IPS DF 4.7 (cell line): ENCODE measurements around the gene CCNY.
"Not testable (repeated sequence)": the region's sequence is repeated elsewhere in the genome, so short reads cannot be mapped to it uniquely, and the experiment has no call there.

ENCODE experiments used
- DNase-seq: peaks from one replicate; pipeline ENCODE4 v3.0.0-alpha.2; 2013; ENCODE audit warnings: low spot score; ENCODE audit errors: extremely low read depth

Gene CCNY

DNA sequence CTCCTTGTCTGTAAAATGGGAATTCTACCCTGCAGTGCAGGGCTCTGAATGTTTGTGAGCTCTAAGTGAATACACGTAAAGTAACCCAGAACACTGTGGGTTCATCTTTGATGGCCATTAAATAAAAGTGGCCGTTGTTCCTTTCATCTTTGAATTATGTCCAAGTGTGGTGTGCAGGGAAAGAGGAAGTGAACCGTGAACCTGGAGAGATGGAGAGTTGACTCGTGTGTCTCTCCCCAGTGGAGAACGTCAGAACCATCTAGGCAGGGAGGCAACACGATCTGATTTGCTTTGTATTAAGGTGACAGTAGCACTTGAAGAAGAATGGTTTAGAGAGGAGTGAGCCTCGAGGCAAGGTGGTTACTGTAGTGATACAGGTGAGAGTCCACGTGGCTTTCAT, 175.3 kb downstream of the CCNY start:
- DNase-seq = no peak

DNA sequence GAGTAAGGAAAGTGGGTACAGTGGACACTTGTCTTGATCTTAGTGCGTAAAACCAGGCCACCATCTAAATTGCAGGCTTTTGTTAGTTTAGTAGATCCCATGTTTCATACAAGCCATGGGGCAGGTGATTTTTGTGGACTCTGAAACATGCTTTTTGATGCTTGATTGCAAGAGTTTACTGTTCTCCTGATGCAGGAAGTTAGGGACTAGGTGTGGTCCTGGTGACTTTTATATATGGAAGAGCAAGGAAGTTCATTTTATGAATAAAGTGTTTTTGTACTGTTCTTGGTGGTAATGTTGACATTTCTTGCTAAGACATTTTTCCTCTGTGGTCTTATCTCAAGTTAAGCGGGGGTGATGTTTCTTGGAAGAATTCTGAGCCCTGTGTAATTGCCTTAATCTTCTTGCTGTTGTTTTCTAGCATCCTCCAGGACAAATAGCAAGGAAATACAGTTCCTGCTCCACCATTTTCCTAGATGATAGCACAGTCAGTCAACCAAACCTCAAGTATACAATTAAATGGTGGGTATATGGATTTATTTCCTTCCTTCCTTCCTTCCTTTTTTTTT, 179.9 kb downstream of the CCNY start:
- DNase-seq = no peak

DNA sequence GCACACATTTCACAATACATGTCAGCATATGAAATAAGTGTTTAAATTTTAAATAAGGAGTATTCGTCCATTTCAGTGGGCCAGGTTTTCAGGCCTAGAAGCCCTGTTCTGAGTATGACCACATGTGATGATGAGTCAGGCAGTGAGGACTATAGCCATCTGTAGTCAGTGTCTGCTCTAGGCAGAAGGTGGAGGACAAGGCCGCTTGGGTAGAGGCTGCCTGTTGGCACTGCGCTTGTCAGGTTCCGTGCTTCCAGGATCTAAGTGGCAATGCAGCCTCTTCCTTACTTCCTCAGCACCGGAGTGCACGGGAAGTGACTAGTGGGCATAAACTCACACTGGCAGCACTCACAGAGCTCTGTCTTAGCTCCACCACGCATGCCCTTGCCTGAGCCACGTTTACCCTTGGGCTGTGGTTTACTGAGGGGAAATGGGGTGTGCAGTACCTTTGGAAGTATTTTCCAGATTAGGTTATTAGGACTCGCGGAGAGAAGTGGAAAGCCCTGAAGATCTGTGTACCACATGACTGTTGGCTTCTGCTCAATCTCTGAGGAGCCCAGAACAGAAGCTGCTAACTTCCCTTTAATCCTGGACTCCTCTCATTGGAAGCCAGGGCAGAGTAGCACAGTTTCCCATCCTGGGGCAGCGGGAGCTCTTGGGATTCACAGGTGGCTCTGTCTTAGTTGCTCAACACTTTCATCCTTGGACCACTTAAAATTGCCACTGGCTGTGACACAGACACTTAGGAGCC, 181.3 kb downstream of the CCNY start:
- DNase-seq = no peak

DNA sequence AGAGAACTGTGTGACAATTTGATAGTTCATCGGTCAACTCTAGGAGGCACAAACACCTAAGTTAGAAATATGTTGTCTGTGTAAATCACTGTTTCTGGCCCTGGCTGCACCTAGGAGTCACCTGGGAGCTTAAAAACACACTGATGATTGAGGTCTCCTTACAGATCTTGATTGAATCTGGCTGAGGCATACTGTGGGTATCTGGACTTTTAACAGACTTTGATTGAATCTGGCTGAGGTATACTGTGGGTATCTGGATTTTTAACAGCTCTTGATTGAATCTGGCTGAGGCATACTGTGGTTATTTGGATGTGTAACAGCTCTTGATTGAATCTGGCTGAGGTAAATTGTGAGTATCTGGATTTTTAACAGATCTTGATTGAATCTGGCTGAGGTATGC, 181.9 kb downstream of the CCNY start:
- DNase-seq = not testable (repeated sequence)

DNA sequence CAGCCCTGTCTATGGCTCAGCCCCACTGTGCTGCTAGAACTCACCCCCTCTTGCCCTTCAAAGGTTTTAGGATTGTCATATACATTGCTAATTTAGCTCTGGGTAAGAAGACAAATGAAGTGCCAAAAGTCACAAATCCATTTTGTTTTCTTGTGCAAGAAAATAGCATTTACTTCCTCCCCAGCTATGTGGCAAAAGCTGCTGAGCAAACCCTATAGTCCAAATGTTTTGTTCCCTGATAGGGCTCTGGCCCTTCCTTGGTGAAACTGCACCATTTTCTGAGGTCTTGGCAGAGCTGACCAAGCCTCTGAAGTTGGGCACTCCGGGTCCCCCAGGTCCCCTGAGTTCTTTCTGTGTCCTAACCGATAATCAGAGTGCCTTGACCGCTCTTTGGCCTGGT, 184.7 kb downstream of the CCNY start:
- DNase-seq = no peak

DNA sequence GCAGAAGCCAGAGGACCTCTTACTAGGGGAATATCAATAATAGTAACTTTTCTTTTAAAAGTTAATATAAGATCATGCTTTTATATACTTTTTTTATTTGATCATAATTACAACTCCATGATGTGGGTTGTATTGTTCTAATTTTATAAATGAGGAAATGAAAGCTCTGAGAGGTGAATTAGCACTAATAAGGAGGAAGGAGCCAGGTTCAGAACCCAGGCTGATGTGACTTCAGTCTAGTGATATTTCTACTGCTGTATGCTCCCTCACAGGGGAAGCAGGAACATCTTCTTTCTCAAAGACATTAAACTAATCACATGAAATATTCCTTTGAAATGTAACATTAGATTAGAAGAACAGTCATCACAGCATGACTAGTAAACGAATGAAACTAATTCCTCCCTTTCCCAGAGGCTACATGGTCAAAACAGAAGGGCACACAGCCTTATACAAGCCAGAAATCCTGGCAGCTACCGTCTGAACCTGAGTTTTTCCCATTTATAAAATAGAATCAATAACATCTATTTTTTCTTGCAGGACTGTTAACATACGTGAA, 187.4 kb downstream of the CCNY start:
- DNase-seq = no peak

DNA sequence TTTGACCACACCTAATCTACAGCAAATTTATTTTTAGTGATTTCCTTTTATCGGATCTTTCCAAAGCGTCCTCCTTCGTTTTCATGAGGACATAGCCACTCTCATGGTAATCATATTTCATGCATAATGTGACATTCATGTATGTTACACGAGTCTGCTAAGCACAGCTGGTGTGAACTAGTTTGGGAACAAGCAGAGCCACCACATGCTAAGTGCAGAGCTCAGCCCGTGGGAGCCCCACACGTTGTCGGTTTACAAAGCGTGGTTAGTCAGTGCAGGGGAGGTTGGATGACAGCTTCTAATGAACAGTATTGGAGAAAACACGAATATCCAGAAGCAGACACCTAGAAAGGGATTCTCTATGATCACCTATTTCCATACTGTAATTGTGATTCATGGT, 190.4 kb downstream of the CCNY start:
- no peak for DNase-seq

DNA sequence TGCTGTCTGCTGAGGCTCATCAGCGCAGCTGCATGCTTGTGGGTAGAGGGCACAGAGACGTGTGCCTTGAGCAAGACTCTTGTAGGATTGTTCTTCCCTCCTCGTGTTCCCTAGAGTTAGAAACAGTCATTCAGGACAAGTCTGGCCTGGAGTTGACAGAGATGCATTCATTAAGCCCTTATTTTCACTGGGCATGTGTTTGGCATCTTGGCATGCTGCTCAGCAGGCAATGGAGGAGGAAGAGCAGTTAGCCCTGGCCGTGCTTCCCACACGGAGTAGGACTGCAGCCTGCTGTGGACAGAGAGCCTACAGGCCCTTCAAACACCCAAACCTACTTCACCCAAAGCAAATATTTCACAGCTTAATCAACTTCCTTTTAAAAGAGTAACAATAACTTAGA, 195.8 kb downstream of the CCNY start:
- no peak for DNase-seq

DNA sequence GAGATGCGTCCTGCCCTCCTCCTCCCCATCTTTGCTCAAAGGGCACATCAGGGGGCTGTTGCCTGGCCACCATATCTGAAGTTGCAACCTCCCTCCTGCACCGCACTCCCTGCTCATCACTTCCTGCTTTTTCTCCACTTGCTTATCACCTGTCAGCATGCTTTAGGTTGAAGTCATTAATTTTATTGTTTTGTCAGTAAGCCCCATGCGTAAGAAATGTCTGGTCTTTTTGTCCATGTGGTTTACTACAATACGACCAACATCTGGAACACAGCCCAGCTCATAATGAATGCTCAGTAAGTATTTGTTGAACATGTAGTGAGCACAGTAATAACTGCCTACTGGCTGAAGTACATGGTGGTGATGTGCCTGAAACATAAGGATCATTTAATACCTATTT, 197.3 kb downstream of the CCNY start:
- no peak for DNase-seq

DNA sequence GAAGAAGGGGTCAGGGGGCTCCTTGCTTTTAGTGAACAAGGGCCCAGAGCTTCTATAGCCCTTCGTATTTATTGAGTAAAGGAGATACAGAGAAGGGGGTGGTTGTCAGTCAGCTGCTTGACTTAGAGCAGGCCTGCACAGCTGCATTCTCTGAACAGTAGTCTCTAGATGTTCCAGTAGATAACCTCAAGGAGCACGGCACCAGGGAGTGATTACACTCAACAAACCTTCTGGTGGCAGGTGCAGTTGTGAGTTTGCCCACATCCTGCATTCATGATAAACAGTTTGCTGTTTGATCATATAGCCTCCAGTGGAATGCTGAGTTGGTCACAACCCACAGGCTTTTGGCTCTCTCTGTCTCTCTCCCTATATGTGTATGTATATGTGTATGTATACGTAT, 198.8 kb downstream of the CCNY start:
- no peak for DNase-seq

DNA sequence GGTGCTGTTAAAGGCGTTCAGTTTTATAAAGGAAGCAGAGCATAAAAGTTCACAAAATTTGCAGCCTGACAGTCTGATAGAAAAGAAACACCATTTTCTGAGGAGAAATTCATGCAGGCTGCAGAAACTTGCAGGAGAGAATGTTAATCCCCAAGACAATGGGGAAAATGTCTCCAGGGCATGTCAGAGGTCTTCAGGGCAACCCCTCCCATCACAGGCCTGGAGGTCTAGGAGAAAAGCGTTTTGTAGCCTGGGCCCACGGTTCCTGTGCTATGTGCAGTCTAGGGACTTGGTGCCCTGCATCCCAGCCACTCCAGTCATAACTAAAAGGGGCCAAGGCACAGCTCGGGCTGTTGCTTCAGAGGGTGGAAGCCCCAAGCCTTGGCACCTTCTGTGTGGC, 200.5 kb downstream of the CCNY start:
- DNase-seq = no peak

DNA sequence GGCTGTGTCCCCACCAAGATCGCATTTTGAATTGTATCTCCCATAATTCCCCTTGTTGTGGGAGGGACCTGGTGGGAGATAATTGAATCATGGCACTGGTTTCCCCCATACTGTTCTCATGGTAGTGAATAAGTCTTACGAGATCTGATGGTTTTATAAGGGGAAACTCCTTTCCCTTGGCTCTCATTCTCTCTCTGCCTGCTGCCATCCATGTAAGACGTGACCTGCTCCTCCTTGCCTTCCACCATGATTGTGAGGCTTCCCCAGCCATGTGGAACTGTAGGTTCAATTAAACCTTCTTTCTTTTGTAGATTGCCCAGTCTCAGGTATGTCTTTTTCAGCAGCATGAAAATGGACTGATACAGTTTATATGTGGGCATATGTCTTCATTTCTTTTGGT, 201.6 kb downstream of the CCNY start:
- DNase-seq = not testable (repeated sequence)

DNA sequence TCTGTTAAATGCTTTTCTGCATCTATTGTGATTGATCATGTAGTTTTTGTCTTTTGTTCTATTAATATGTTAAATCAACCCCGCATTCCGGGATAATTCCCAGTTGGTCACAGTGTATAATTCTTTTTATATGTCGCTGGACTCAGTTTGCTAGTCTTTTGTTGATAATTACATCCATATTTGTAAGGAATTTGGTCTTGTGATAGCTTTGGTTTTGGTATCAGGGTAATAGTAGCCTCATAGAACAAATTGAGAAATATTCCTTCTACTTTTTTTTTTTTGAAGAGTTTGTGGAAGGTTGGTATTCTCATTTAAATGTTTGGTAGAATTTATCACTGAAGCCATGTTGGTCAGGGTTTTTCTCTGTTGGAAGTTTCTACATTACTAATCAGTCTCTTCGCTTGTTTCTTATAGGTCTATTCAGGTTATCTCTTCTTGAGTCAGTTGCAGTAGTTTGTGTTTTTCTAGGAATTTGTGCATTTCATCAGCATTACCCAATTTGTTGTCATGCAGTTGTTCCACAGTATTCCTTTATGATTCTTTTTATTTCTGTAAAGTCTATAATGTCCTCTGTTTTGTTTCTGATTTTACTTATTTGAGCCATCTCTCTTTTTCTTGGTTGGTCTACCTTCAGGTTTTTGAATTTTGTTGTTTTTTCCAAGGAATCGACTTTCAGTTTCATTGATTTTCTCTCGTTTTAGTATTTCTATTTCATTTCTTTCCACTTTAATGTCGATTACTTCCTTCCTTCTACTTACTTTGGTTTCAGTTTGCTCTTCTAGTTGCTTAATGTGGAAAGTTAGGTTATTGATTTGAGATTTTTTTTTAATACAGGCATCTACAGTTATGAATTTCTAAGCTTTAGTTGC, 204.2 kb downstream of the CCNY start:
- no peak for DNase-seq

DNA sequence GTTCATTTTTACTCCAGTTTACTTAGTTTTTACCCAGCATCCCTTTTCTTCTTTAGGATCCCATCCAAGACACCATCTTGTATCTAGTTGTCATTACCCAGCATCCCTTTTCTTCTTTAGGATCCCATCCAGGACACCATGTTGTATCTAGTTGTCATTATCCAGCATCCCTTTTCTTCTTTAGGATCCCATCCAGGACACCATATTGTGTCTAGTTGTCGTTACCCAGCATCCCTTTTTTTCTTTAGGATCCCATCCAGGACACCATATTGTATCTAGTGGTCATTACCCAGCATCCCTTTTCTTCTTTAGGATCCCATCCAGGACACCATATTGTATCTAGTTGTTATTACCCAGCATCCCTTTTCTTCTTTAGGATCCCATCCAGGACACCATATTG, 205.4 kb downstream of the CCNY start:
- no peak for DNase-seq

DNA sequence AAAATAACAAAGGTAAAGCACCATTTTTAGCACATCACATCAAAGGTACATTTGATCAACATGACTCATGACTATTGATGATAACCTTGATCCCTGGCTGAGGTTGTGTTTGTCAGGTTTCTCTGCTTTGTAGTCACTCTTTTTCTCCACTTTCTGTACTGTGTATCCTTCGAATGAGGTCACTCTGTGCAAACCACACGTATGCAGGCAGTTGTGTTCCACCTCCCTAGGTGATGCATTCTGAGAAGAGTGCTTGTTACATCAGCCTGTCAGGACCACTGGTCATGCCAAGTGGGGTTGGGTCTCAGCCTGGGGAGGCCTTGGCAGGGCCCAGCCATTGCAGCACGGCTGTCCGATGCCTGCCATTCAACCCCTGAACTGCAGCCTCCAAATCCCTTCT, 206.0 kb downstream of the CCNY start:
- DNase-seq = no peak

DNA sequence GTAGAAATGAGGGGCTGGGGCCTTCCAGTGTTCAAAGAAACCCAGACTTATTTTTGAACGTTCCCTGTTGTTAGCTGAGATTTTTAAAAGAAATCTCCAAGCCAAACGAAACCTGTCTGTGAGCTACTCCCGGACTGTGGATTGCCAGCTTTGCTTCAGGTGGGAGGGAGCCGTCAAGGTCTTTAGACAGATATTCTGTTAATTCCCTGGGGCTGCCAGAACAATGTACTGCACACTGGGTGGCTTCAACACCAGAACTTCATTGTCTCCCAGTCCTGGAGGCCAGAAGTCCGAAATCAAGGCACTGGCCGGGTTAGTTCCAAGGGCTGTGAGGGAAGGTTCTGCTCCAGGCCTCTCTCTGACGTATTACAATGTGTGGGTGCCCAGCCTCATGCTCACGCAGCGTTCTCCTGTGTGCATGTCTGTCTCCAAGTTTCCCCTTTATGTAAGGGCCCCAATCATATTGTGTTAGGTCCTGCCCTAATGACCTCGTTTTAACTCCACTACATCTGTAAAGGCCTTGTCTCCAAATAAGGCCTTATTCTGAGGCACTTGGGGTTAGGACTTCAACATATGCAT, 208.9 kb downstream of the CCNY start:
- no peak for DNase-seq

DNA sequence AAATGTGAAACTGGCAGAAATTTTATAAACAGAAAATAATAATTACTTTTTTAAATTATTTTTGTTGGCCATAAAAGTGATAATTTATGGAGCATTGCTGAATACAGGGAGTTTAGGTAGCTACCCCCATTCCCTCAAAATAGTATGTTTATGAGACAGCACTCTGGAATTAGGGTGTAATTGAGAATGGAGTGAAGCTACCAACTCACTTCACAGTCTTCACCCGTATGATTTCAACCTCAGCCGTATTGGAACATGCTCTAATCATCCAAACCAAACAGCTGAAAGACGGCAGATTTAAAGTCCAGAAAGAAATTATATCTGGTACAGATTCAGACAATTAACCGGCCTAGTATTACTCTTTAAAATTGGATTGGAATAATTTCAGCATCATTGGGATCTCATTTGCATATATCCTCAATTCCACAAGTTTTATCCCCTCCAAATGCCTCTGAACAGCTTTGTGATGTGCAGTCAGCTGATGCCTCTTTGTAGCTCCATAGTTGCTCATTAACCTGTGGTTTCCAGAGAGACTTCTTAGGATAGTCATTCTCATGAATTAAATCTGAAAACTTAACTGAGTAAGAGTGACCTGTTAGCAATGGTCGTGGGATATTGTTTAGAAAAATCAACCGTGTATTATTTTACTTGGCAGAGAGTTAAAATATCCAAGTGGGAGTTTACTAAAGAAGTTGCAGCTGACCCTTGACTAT, 209.7 kb downstream of the CCNY start:
- no peak for DNase-seq

DNA sequence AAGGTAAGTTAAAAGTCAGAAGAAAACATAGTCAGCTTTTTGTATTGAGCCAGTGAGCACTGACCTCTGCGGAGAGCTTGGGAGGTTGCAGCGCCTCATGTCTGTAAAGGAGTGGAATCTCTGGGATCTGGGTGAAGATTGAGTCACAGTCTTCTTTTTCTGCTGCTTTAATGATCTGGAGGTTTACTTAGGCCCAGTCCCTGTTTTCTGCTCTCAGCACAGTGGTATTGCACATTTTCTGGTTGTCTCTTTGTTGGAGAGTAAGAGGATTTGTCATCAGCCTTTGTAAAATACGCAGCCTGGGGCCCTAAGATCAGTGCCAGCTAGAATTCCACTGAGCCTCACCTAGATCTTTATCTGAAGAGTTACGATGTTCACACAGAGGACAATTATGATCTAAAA, 210.5 kb downstream of the CCNY start:
- DNase-seq = no peak

DNA sequence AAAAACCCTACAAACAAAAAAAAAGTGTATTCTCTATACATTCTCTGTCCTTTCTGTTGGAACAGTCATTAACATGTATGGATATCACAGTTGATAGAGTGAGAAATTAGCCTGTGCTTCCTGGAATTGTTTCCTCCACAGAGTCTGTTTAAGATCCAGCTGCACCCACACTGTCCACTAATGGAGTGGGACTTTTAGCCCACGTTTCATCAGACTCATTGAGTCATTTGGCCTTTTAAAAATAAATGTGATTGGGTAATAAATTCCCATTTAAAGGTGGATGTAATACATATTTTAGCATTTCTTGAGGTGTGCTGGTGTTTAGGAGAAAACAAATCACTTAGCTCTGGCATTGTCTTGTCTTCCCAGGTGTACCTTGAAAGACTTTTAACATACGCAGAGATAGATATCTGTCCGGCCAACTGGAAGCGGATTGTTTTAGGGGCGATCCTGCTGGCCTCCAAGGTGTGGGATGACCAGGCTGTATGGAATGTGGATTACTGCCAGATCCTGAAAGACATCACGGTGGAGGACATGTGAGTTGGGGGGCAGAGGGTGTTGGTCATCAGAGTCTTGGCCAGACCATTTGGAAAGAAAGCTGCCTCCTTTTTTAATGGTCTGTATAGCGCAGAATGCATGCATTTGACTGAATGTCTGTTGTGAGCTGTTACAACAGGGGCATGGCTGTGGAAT, 216.5 kb downstream of the CCNY start:
- DNase-seq = no peak

DNA sequence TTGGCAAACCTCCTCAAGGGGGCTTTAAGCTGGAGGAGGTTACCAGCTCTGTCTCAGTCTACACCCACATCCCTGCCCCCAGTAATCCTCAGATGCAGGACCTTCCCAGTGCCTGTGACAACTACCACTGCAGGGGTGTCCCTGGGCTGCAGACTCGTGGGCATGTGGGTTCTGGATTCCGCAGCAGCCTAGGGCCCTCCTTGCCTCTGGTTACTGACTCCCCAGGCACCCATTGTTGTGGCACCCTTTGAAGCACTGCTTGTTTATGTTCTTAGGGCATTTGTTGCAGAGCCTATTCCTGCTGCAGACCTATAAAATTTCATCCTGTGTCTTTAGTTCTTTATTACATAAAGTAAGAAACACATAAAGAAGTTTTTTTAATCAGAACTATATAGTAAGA, 217.7 kb downstream of the CCNY start:
- DNase-seq = no peak
